H9 (cell line): ENCODE data around the gene KMT2D. TPM values are rescaled to one million over a fixed set of nuclear protein-coding genes. Genes with fewer than 3 reads are reported as not detected.

ENCODE experiments used
- DNase-seq: peaks from one replicate; pipeline ENCODE4 v3.0.0-alpha.2; 2017
- H2AFZ ChIP-seq: one replicate; pipeline ENCODE4 v1.6.1; 2013; ENCODE audit warnings: mild to moderate bottlenecking, low read length, control low read depth, moderate library complexity
- H2AK5ac ChIP-seq: 2 replicates; pipeline ENCODE4 v1.6.1; 2013; ENCODE audit warnings: low read length, control low read depth, mixed read lengths; ENCODE audit not compliant: insufficient read length
- H2BK120ac ChIP-seq: one replicate; pipeline ENCODE4 v1.6.1; 2013; ENCODE audit warnings: low read depth, mild to moderate bottlenecking, low read length, control low read depth, inconsistent platforms; ENCODE audit not compliant: poor library complexity, severe bottlenecking
- H2BK12ac ChIP-seq: 2 replicates; pipeline ENCODE4 v1.6.1; 2013; ENCODE audit warnings: low read length, control low read depth, mixed read lengths, low read depth; ENCODE audit not compliant: insufficient read length
- H2BK15ac ChIP-seq: 2 replicates; pipeline ENCODE4 v1.6.1; 2013; ENCODE audit warnings: low read depth, low read length, control low read depth
- H2BK20ac ChIP-seq: one replicate; pipeline ENCODE4 v1.6.1; 2013; ENCODE audit warnings: low read depth, mild to moderate bottlenecking, low read length, control low read depth, inconsistent platforms; ENCODE audit not compliant: poor library complexity, severe bottlenecking
- H2BK5ac ChIP-seq: 2 replicates; pipeline ENCODE4 v1.6.1; 2013; ENCODE audit warnings: low read length, control low read depth, mixed read lengths; ENCODE audit not compliant: insufficient read length
- H3K14ac ChIP-seq: 2 replicates; pipeline ENCODE4 v1.6.1; 2013; ENCODE audit warnings: low read length, control low read depth; ENCODE audit not compliant: insufficient read depth
- H3K18ac ChIP-seq: 2 replicates; pipeline ENCODE4 v1.6.1; 2013; ENCODE audit warnings: low read depth, mild to moderate bottlenecking, mixed read lengths, low read length, control low read depth; ENCODE audit not compliant: insufficient read length
- H3K23ac ChIP-seq: 2 replicates; pipeline ENCODE4 v1.6.1; 2013; ENCODE audit warnings: low read length, control low read depth, mixed read lengths, low read depth; ENCODE audit not compliant: insufficient read length
- H3K23me2 ChIP-seq: 2 replicates; pipeline ENCODE4 v1.6.1; 2013; ENCODE audit warnings: low read depth, mild to moderate bottlenecking, mixed read lengths, low read length, control low read depth; ENCODE audit not compliant: insufficient read length, poor library complexity, severe bottlenecking
- H3K27ac ChIP-seq: 2 replicates; pipeline ENCODE4 v1.5.1; 2013; ENCODE audit warnings: low read length, control low read depth, mixed read lengths, low read depth; ENCODE audit not compliant: insufficient read length
- H3K27me3 ChIP-seq: 2 replicates; pipeline ENCODE4 v1.6.1; 2013; ENCODE audit warnings: low read length, control low read depth, inconsistent platforms; ENCODE audit not compliant: insufficient read depth
- H3K4ac ChIP-seq: 2 replicates; pipeline ENCODE4 v1.6.1; 2013; ENCODE audit warnings: low read depth, mild to moderate bottlenecking, control low read depth, inconsistent platforms, low read length, moderate library complexity
- H3K4me1 ChIP-seq: 2 replicates; pipeline ENCODE4 v1.6.1; 2013; ENCODE audit warnings: low read length, control low read depth, inconsistent platforms; ENCODE audit not compliant: insufficient read depth
- H3K4me2 ChIP-seq: 2 replicates; pipeline ENCODE4 v1.6.1; 2013; ENCODE audit warnings: low read length, control low read depth, mixed read lengths; ENCODE audit not compliant: insufficient read length, insufficient read depth
- H3K56ac ChIP-seq: 2 replicates; pipeline ENCODE4 v1.6.1; 2013; ENCODE audit warnings: low read depth, mild to moderate bottlenecking, mixed read lengths, low read length, control low read depth; ENCODE audit not compliant: insufficient read length
- H3K79me1 ChIP-seq: 2 replicates; pipeline ENCODE4 v1.6.1; 2013; ENCODE audit warnings: low read depth, mild to moderate bottlenecking, moderate library complexity, low read length, control low read depth, inconsistent platforms; ENCODE audit not compliant: insufficient read depth, poor library complexity, severe bottlenecking
- H3K79me2 ChIP-seq: 2 replicates; pipeline ENCODE4 v1.6.1; 2013; ENCODE audit warnings: low read length, control low read depth, inconsistent platforms; ENCODE audit not compliant: insufficient read depth
- H3K9ac ChIP-seq: 2 replicates; pipeline ENCODE4 v1.6.1; 2013; ENCODE audit warnings: low read length, control low read depth, mixed read lengths; ENCODE audit not compliant: insufficient read length; ENCODE audit errors: extremely low read depth
- H3K9me3 ChIP-seq: one replicate; pipeline ENCODE4 v1.6.1; 2013; ENCODE audit warnings: low read depth, low read length, inconsistent platforms; ENCODE audit not compliant: control insufficient read depth
- H3T11ph ChIP-seq: one replicate; pipeline ENCODE4 v1.6.1; 2013; ENCODE audit warnings: mild to moderate bottlenecking, low read length, control low read depth, inconsistent platforms
- H4K20me1 ChIP-seq: one replicate; pipeline ENCODE4 v1.6.1; 2013; ENCODE audit not compliant: control insufficient read depth, insufficient read length, insufficient read depth
- H4K5ac ChIP-seq: 2 replicates; pipeline ENCODE4 v1.6.1; 2013; ENCODE audit warnings: low read depth, mild to moderate bottlenecking, mixed read lengths, low read length, control low read depth; ENCODE audit not compliant: insufficient read length
- H4K8ac ChIP-seq: replicated peaks from 2 replicates; pipeline ENCODE4 v1.6.1; 2013; ENCODE audit warnings: low read length, control low read depth, mixed read lengths, low read depth; ENCODE audit not compliant: insufficient read length
- H4K91ac ChIP-seq: 2 replicates; pipeline ENCODE4 v1.6.1; 2013; ENCODE audit warnings: low read depth, mild to moderate bottlenecking, moderate library complexity, mixed read lengths, low read length, control low read depth; ENCODE audit not compliant: insufficient read length
- H3K27ac Mint-ChIP-seq, 3 experiments: 2 replicates in 2 of 3; 3 replicates in 1 of 3; pipeline ENCODE4 v1.8.0; 2020 to 2021; ENCODE audit warnings: mixed read lengths in 3 of 3, mild to moderate bottlenecking in 1 of 3, moderate library complexity in 1 of 3
- H3K27me3 Mint-ChIP-seq: 2 replicates; pipeline ENCODE4 v1.8.0; 2021; ENCODE audit warnings: low read depth, mild to moderate bottlenecking, moderate library complexity, mixed read lengths
- H3K36me3 Mint-ChIP-seq, 3 experiments: 2 replicates in 2 of 3; 3 replicates in 1 of 3; pipeline ENCODE4 v1.8.0; 2020 to 2021; ENCODE audit warnings: low read depth in 3 of 3, mixed read lengths in 3 of 3; ENCODE audit not compliant: insufficient read depth in 1 of 3
- H3K4me1 Mint-ChIP-seq, 2 experiments: 2 replicates each; pipeline ENCODE4 v1.8.0; 2020; ENCODE audit warnings: mixed read lengths in 2 of 2
- H3K4me3 Mint-ChIP-seq, 2 experiments: 2 replicates in 1 of 2; 3 replicates in 1 of 2; pipeline ENCODE4 v1.8.0; 2020 to 2021; ENCODE audit warnings: mild to moderate bottlenecking in 2 of 2, mixed read lengths in 2 of 2, moderate library complexity in 1 of 2
- H3K9me3 Mint-ChIP-seq, 2 experiments: 2 replicates in 1 of 2; 3 replicates in 1 of 2; pipeline ENCODE4 v1.8.0; 2020; ENCODE audit warnings: mild to moderate bottlenecking in 2 of 2, mixed read lengths in 2 of 2, moderate library complexity in 1 of 2
- WGBS: extraction: QIAGEN DNeasy Blood & Tissue Kit; methylation state at CpG from one replicate; pipeline ENCODE4 v1.1.7; 2013; ENCODE audit warnings: missing lambda C conversion rate, low lambda C conversion rate, mixed read lengths; ENCODE audit not compliant: insufficient read length; ENCODE audit errors: extremely low coverage; 5-methylcytosine and 5-hydroxymethylcytosine counted together
- total RNA-seq: library from RNA; stranded (reverse); gene quantifications from 2 replicates; pipeline ENCODE4 v1.2.1, GENCODE V29; 2021
- TF ChIP-seq, protein P1 (sequence below): fragments of 200-600 bp; sonication (generic); conservative IDR thresholded peaks from 3 replicates; pipeline ENCODE4 v1.8.0; 2021; ENCODE audit warnings: antibody characterized with exemption, mild to moderate bottlenecking

The KMT2D gene
- total RNA-seq, 1 experiment from 2014 or later, result 93.7 TPM

DNA sequence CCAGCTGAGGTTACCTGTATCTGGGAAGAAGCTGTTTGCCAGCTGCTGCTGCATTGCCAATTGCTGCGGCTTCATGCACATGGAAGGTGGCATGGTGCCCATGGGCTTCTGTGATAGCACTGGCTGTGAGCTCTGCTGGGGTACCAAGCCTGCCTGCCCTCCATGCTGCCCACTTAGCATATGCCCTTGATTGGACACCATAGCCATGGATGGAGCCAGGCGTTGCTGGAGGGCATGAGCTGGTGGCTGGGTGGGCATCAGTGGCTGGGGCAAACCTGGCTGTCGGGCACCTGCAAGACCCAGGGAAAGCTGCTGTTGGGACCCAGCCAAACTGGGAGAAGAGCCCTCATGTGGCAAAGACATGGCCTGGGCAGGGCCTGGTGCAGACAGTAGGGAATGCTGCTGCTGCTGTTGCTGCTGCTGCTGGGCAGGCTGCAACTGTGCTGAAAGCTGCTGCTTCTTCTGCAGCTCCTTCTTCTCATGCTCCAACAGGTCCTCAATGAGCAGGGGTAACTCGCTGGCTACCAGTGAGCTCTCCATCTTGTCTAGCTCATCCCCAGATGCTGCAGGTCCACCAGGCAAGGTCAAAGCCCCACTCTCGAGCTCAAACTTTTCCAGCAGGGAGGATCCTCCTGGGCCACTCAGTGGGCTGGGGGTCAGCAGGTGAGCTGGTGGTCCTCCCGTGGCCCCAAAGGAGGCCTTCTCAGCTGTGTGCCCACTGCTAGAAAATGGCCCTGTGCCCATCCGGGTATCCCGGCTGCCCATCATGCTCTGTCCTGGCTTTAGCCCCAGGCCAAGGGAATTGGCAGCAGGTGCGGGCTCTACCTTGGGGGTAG lies 23.3 kb downstream of the KMT2D start:
- no peak overlapping the region for H3K27ac ChIP-seq
- H3K4me1 ChIP-seq, result no peaks in the 10 kb centered on the region
- H4K91ac ChIP-seq, result no peak overlapping the region
- no peaks in the 10 kb centered on the region for H3K79me2 ChIP-seq
- no CpG with 5 or more reads among the region's 9 CpGs for WGBS
- no peak overlapping the region for H3K27ac Mint-ChIP-seq
- H3K9ac ChIP-seq, result no peak overlapping the region
- no peak overlapping the region for H2BK120ac ChIP-seq
- no peak overlapping the region for H3K56ac ChIP-seq
- H3K9me3 ChIP-seq, result no peaks in the 10 kb centered on the region
- TF ChIP-seq, protein P1, sequence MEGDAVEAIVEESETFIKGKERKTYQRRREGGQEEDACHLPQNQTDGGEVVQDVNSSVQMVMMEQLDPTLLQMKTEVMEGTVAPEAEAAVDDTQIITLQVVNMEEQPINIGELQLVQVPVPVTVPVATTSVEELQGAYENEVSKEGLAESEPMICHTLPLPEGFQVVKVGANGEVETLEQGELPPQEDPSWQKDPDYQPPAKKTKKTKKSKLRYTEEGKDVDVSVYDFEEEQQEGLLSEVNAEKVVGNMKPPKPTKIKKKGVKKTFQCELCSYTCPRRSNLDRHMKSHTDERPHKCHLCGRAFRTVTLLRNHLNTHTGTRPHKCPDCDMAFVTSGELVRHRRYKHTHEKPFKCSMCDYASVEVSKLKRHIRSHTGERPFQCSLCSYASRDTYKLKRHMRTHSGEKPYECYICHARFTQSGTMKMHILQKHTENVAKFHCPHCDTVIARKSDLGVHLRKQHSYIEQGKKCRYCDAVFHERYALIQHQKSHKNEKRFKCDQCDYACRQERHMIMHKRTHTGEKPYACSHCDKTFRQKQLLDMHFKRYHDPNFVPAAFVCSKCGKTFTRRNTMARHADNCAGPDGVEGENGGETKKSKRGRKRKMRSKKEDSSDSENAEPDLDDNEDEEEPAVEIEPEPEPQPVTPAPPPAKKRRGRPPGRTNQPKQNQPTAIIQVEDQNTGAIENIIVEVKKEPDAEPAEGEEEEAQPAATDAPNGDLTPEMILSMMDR, result no peak
- no peaks in the 10 kb centered on the region for H3K79me1 ChIP-seq
- H3K27me3 ChIP-seq, result no peaks in the 10 kb centered on the region
- no peak overlapping the region for H4K8ac ChIP-seq
- no peak overlapping the region for H2AK5ac ChIP-seq
- H3K23ac ChIP-seq, result no peak overlapping the region
- H3K18ac ChIP-seq, result no peak overlapping the region
- no peak overlapping the region for H4K5ac ChIP-seq
- no peaks in the 10 kb centered on the region for H3K23me2 ChIP-seq
- no peak for DNase-seq
- H3K4me3 Mint-ChIP-seq, result no peak overlapping the region
- H4K20me1 ChIP-seq, result no peaks in the 10 kb centered on the region
- H3K9me3 Mint-ChIP-seq, result no peaks in the 10 kb centered on the region
- H2BK5ac ChIP-seq, result no peak overlapping the region
- peaks cover 41 to 94% (median 90%) of the 10 kb centered on the region in 3 experiments; a peak in 6 of 7 replicates for H3K36me3 Mint-ChIP-seq
- H2BK20ac ChIP-seq, result no peak overlapping the region
- no peaks in the 10 kb centered on the region for H3K4me1 Mint-ChIP-seq
- H3K4ac ChIP-seq, result no peak overlapping the region
- H2AFZ ChIP-seq, result no peak overlapping the region
- H3K4me2 ChIP-seq, result no peak overlapping the region
- no peak overlapping the region for H2BK12ac ChIP-seq
- no peak overlapping the region for H3K14ac ChIP-seq
- no peaks in the 10 kb centered on the region for H3K27me3 Mint-ChIP-seq
- no peak overlapping the region for H3T11ph ChIP-seq
- no peak overlapping the region for H2BK15ac ChIP-seq
